Fibroblast of the aortic adventitia (primary cell): ENCODE results near the gene PMEPA1. TPM values are rescaled to one million over a fixed set of nuclear protein-coding genes. Genes with fewer than 3 reads are reported as not detected.
A peak's percentile ranks its signal among the peaks of the same experiment; 100 is the strongest.

Experiments used
- DNase-seq: peaks from one replicate; pipeline ENCODE4 v3.0.0-alpha.2; 2010; ENCODE audit warnings: low read depth
- H3K4me3 ChIP-seq: 2 replicates; pipeline ENCODE4 v1.5.1; 2011; ENCODE audit warnings: low read depth, mild to moderate bottlenecking, control low read depth, low read length, moderate library complexity
- total RNA-seq: library from RNA; depleted of rRNA; stranded (reverse); fragments of >200 nt; gene quantifications from 2 replicates; pipeline ENCODE4 v1.2.3, GENCODE V29; 2012; ENCODE audit warnings: low replicate concordance
- TF ChIP-seq, protein P1 (sequence below): IDR thresholded peaks from 2 replicates; pipeline ENCODE4 v1.5.1; 2011; ENCODE audit warnings: mild to moderate bottlenecking, low read length, control low read depth, inconsistent platforms; ENCODE audit not compliant: insufficient read depth

PMEPA1 gene, protein sequence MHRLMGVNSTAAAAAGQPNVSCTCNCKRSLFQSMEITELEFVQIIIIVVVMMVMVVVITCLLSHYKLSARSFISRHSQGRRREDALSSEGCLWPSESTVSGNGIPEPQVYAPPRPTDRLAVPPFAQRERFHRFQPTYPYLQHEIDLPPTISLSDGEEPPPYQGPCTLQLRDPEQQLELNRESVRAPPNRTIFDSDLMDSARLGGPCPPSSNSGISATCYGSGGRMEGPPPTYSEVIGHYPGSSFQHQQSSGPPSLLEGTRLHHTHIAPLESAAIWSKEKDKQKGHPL
- 1.4 and 1.6 TPM in 2 replicates for total RNA-seq

DNA sequence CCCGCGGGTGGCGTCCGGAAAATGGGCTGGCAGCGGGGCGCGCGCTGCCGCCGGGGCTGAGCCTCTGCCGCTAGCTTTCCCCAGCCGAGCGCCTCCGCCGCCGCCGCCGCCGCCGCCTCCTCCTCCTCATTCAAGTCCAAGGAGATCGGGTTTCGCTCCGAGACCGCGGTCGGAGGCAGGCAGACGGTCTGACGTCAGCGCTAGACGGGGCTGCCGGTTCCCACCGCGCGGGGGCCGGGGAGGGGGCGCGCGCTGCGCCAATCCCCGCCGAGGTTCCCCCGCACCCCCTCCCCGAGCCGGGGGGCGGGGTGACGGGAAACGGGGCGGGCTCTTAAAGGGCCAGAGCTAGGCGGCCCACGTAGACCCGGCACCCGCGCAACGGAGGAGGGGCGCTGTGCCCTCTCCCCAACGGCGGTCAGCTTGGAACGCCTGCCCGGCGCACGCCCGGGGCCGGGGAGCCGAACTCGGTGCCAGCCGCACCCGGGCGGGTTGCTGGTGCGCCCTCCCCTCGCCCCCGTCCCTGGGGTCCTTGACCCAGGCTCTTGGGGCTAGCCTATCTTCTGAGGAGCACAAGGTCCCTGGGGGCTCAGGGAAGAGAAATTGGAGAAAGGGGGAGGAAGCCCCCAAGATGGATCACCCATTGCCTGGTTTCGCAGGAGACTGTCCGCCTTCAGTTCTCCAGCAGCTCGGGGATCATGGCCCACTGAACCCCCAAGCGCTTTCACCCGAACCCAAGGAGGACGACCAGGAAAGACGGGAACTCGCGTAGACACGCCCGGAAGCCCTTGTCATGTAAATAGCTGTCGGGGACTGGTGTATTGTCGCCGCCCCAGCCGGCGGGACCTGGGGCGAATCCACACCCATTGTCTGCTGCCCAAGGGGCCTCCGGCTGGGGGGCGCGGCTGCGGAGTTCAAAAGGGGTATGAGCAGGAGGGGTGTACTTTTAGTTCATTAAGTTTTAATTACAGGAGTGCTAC is at the start of gene PMEPA1:
Gene PMEPA1 (minus strand): TSS at position 193 of the 977 bp plus-strand sequence. CDS start 433 bp downstream, outside the sequence.
- TF ChIP-seq, protein P1, sequence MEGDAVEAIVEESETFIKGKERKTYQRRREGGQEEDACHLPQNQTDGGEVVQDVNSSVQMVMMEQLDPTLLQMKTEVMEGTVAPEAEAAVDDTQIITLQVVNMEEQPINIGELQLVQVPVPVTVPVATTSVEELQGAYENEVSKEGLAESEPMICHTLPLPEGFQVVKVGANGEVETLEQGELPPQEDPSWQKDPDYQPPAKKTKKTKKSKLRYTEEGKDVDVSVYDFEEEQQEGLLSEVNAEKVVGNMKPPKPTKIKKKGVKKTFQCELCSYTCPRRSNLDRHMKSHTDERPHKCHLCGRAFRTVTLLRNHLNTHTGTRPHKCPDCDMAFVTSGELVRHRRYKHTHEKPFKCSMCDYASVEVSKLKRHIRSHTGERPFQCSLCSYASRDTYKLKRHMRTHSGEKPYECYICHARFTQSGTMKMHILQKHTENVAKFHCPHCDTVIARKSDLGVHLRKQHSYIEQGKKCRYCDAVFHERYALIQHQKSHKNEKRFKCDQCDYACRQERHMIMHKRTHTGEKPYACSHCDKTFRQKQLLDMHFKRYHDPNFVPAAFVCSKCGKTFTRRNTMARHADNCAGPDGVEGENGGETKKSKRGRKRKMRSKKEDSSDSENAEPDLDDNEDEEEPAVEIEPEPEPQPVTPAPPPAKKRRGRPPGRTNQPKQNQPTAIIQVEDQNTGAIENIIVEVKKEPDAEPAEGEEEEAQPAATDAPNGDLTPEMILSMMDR = no peak
- H3K4me3 ChIP-seq = peak within 1 kb of the TSS; percentile 79
- peak; percentile 91 for DNase-seq

DNA sequence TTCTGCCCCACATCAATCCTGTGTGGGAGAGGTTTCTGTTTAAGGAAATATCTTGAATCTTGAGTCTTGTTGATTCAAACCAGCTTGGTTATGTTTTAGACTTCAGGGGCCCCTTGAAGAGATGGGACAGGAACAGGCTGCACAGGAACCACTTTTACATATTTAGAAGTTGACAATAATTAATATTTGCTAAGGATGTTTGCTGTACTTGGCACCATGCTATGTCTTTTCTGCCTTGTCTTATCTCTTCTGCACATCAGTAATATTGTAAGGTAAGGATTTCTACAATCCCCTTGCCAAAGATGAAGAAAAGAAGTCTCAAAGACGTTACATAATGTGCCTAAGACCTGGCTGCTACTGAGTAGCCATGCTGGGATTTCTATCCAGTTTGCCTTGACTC is 48.0 kb upstream of the PMEPA1 start:
- DNase-seq = no peak
- no peak overlapping the region for H3K4me3 ChIP-seq
- TF ChIP-seq, protein P1 = no peak

DNA sequence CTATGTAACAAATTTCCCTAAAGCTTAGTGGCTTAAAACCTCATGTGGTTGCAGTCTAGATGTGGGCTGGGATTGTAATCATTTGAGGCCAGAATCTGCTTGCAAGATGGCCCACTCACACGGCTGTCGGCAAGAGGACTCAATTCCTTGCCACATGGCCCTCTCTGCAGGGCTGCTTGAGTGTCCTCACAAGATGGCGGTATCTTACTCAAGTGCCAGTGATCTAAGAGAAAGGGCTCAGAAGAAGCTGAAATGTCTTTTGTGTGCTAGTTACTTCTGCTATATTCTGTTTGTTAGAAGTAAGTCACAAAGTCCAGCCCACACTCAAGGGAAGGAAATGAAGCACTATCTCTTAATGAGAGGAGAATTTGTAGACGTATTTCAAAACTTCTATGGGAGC is 47.1 kb upstream of the PMEPA1 start:
- no peak for DNase-seq
- TF ChIP-seq, protein P1 = no peak

DNA sequence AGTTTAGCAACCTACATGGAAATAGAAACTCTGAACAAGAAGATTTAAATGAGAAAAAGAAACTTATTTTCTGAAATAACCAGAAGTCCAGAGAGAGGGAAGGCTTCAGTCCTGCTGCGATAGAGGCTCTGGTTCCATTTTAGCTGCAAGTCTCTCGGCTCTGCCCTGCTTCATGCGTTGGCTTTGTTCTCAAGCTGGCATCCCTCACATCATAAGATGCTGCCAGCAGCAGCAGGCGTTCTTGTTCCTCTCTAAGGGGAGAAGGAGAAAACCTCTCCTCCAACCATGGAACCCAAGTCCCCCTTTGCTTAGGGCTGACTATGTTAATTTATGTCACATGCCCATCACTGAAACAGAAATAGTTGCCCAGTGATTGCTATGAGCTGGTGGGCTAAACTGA is 46.4 kb upstream of the PMEPA1 start:
- TF ChIP-seq, protein P1 = no peak
- no peak for DNase-seq
- H3K4me3 ChIP-seq = no peak overlapping the region

More for the DNA sequence above, 47.1 kb upstream of the PMEPA1 start:
- no peak overlapping the region for H3K4me3 ChIP-seq

DNA sequence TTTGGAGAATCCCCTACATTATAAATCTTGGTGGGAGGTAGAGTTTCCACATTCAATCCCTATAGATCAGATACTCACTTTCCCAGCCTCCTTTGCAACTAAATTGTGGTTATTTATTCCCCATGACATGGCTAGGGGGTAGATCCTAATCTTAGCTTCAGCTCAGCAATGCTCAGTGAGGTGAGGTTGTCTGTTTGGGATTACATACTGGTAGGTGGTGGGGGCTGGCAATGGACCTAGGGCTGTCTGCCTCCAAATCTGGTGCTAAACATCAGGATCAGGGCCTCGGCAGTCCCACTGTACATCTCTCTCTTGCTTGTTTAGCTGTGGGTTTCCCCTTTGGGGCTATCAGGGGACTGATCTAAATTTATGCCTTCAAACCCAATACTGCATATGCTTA is 45.8 kb upstream of the PMEPA1 start:
- DNase-seq = no peak
- no peak overlapping the region for H3K4me3 ChIP-seq
- TF ChIP-seq, protein P1 = no peak

DNA sequence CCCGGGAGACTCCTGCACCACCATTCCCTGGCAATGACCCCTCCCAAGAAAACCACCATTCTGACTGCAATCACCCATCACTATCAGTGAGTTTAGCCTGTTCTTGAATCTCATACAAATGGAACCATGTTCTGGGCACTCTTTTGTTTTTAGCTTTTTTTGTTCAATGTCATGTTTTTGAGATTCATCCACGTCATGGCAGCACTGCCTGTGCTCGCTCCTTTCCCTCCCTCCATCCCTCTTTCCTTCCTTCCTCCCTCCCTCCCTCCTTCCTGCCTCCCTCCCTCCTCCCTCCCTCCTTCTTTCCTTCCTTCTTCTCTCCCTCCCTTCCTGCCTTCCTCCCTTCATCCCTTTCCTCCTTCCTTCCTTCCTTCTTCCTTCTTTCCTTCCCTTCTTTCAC is 44.4 kb upstream of the PMEPA1 start:
- TF ChIP-seq, protein P1 = no peak
- no peak for DNase-seq
- no peak overlapping the region for H3K4me3 ChIP-seq
